K562 (cell line): ENCODE measurements around the gene ATXN1. TPM values are rescaled to one million over a fixed set of nuclear protein-coding genes. Genes with fewer than 3 reads are reported as not detected.

Source experiments
- ATAC-seq: fragments of 200-7000 bp; cut with Tn5 transposase; 3 replicates; pipeline ENCODE4 v1.9.1; 2020; ENCODE audit warnings: moderate library complexity
- BruUV-seq: library from RNA; stranded (reverse); fragments of 400-500 nt; replicated peaks from 2 replicates; lab custom pipeline; 2021; lab: Mats Ljungman, UMichigan
- CTCF ChIA-PET: fragments of 300-600 bp; formaldehyde crosslinking; extraction: SDS; loops from one replicate; lab custom pipeline; 2021; ENCODE audit warnings: low intra/inter-chr PET ratio; lab: Yijun Ruan, JAX
- POLR2A ChIA-PET: fragments of 300-600, 350-650 bp; sonication (Branson Sonifier 250); formaldehyde crosslinking; extraction: SDS; loops from one replicate; lab custom pipeline; 2021; ENCODE audit warnings: antibody characterized with exemption, inconsistent platforms; lab: Yijun Ruan, JAX
- DNase-seq, 4 experiments: peaks; one replicate each; pipeline versions ENCODE4 v3.0.0 to v3.0.0-alpha.2; 2011 to 2018; ENCODE audit warnings: low spot score in 3 of 4, mixed read lengths in 3 of 4; ENCODE audit errors: extremely low read depth in 1 of 4
- FAIRE-seq: peaks from 2 replicates; lab custom pipeline; 2011; peaks lifted over from hg19 to GRCh38; lab: Jason Lieb, UNC
- H2AFZ ChIP-seq: 2 replicates; pipeline ENCODE4 v1.6.0; 2011; ENCODE audit warnings: low read depth, low read length, control low read depth, inconsistent platforms
- H3K27ac ChIP-seq: fragments of 200-600 bp; 3 replicates; pipeline ENCODE4 v1.8.0; 2011; ENCODE audit warnings: low read depth, mild to moderate bottlenecking, control low read depth, inconsistent platforms, low read length, moderate library complexity, mixed read lengths; ENCODE audit errors: extremely low read depth
- H3K27me3 ChIP-seq, 2 experiments: fragments of 300-600 bp in 1 of 2; 2 replicates in 1 of 2; 3 replicates in 1 of 2; pipeline versions ENCODE4 v1.6.0 to v1.8.0; 2011; ENCODE audit warnings: inconsistent platforms in 2 of 2, low read length in 2 of 2, mild to moderate bottlenecking in 1 of 2, mixed read lengths in 1 of 2, moderate library complexity in 1 of 2; ENCODE audit not compliant: control insufficient read depth in 2 of 2, insufficient read depth in 2 of 2
- H3K36me3 ChIP-seq: fragments of 300-600 bp; 3 replicates; pipeline ENCODE4 v1.8.0; 2011; ENCODE audit warnings: mild to moderate bottlenecking, low read length, inconsistent platforms; ENCODE audit not compliant: control insufficient read depth, insufficient read depth
- H3K4me1 ChIP-seq, 2 experiments: fragments of 200-600 bp in 1 of 2; replicated peaks in 1 of 2; 2 replicates in 1 of 2; 3 replicates in 1 of 2; pipeline versions ENCODE4 v1.5.1 to v1.8.0; 2011; ENCODE audit warnings: inconsistent platforms in 2 of 2, low read length in 2 of 2, mild to moderate bottlenecking in 1 of 2, mixed read lengths in 1 of 2, moderate library complexity in 1 of 2; ENCODE audit not compliant: control insufficient read depth in 2 of 2, insufficient read depth in 2 of 2
- H3K4me2 ChIP-seq: 2 replicates; pipeline ENCODE4 v1.6.1; 2011; ENCODE audit warnings: low read length, control low read depth, inconsistent platforms, mixed read lengths; ENCODE audit not compliant: insufficient read depth
- H3K4me3 ChIP-seq: fragments of 200-600 bp; sonication (generic), shearing (Covaris generic); 2 replicates; pipeline ENCODE4 v1.5.1; 2016; ENCODE audit warnings: control low read depth, inconsistent platforms
- H3K79me2 ChIP-seq: fragments of 200-600 bp; 3 replicates; pipeline ENCODE4 v1.8.0; 2011; ENCODE audit warnings: low read length, inconsistent platforms; ENCODE audit not compliant: control insufficient read depth, insufficient read depth
- H3K9ac ChIP-seq, 2 experiments: 2 replicates each; pipeline versions ENCODE4 v1.6.0 to v1.6.1; 2011; ENCODE audit warnings: low read depth in 2 of 2, low read length in 2 of 2, control low read depth in 1 of 2, inconsistent platforms in 1 of 2, mild to moderate bottlenecking in 1 of 2, mixed read lengths in 1 of 2; ENCODE audit not compliant: insufficient read depth in 1 of 2
- H3K9me1 ChIP-seq: one replicate; pipeline ENCODE4 v1.6.0; 2011; ENCODE audit warnings: inconsistent platforms, mild to moderate bottlenecking, low read length, moderate library complexity; ENCODE audit not compliant: control insufficient read depth, insufficient read depth
- H3K9me3 ChIP-seq: replicated peaks from 2 replicates; pipeline ENCODE4 v1.5.1; 2011; ENCODE audit warnings: low read depth, low read length, inconsistent platforms; ENCODE audit not compliant: control insufficient read depth, insufficient read depth
- H4K20me1 ChIP-seq: replicated peaks from 2 replicates; pipeline ENCODE4 v1.6.1; 2011; ENCODE audit warnings: low read length, inconsistent platforms, mixed read lengths; ENCODE audit not compliant: control insufficient read depth, insufficient read depth
- CEBPZ ChIP-seq: fragments of 150-350 bp; IDR thresholded peaks from 2 replicates; pipeline ENCODE4 v1.6.1; 2014; ENCODE audit warnings: low read depth, mild to moderate bottlenecking, low read length, borderline replicate concordance
- ZBTB33 ChIP-seq: sonication (generic); formaldehyde crosslinking; IDR thresholded peaks from 2 replicates; pipeline ENCODE4 v1.8.1; 2023; ENCODE audit warnings: mild to moderate bottlenecking, missing genetic modification reagents
- ZBTB40 ChIP-seq, 2 experiments: fragments of 450-650 bp in 1 of 2; sonication (generic) in 1 of 2; formaldehyde crosslinking in 1 of 2; IDR thresholded peaks; 2 replicates each; pipeline versions ENCODE4 v1.7.1 to v1.9.0; 2016 to 2022; ENCODE audit warnings: inconsistent platforms in 1 of 2, mild to moderate bottlenecking in 1 of 2, missing genetic modification reagents in 1 of 2
- WGBS: fragments of 100-300 bp; shearing (Covaris generic); methylation state at CpG from one replicate; pipeline ENCODE4 v1.1.6; 2016; ENCODE audit warnings: low coverage, mixed read lengths; ENCODE audit not compliant: insufficient coverage; ENCODE audit errors: missing lambda C conversion rate; 5-methylcytosine and 5-hydroxymethylcytosine counted together
- in situ Hi-C: fragments of 300-500 bp; cut with MboI; formaldehyde crosslinking; loops from 4 replicates; pipeline ENCODE4 v1.15.0; 2018; ENCODE audit warnings: inconsistent platforms, mixed read lengths
- intact Hi-C: fragments of 100-400 bp; cut with micrococcal nuclease; formaldehyde crosslinking; loops from 2 replicates; pipeline ENCODE4 v1.14.2; 2022
- polyA plus RNA-seq, 8 experiments: library from polyadenylated mRNA; depleted of rRNA in 4 of 8; stranded (reverse) in 5 of 8; unstranded in 3 of 8; fragments of >200 nt; fragmentation: Nextera tagmentation in 2 of 8; fragmentation: Illumina TruSeq in 1 of 8; extraction: Ambion mirVana in 2 of 8; extraction: Trizol in 1 of 8; gene quantifications; 2 replicates each; pipeline versions ENCODE4 v1.2.1 to v1.2.3, GENCODE V29; 2011 to 2014; ENCODE audit warnings: inconsistent platforms in 1 of 8, missing spikeins in 1 of 8
- total RNA-seq, 7 experiments: library from RNA; depleted of rRNA in 6 of 7; stranded (reverse); fragments of >200 nt in 6 of 7; fragmentation: Illumina TruSeq in 2 of 7; extraction: Trizol in 2 of 7; gene quantifications; 2 replicates each; pipeline versions ENCODE4 v1.2.1 to v1.2.3, GENCODE V29; 2011 to 2021; ENCODE audit warnings: low replicate concordance in 1 of 7

The ATXN1 gene
- total and polyA plus RNA-seq, 9 of the 15 experiments (the other 6 are each of a cell fraction or from before 2014, with no cell fraction given), result under 0.01 to 1.2 (median 0.58) TPM

GRCh38 chr6:16766836-16767745 lies 5.8 kb upstream of the ATXN1 start:
- Histone ChIP-seq H3K36me3 (no peaks in the 10 kb centered on the region), H3K9me1 (no peaks in the 10 kb centered on the region), H3K9me3 (no peaks in the 10 kb centered on the region), H3K4me1 (peaks cover 5 to 18% of the 10 kb centered on the region in 2 experiments; a peak in 4 of 5 replicates), H2AFZ (no peak overlapping the region), H3K4me2 (no peak overlapping the region), H4K20me1 (no peaks in the 10 kb centered on the region), H3K27ac (no peak overlapping the region), H3K9ac (no peak overlapping the region), H3K27me3 (peaks cover 0 to 5% of the 10 kb centered on the region in 2 experiments; a peak in 2 of 5 replicates), H3K4me3 (no peak overlapping the region), H3K79me2 (no peaks in the 10 kb centered on the region)
- CTCF ChIA-PET, result interaction anchor here (0.6 kb wide), 1 partner anchor 48 kb away, joined by 3 read pairs; no protein-coding TSS in a partner anchor
- 20% methylated on average over 7 of the region's 7 CpGs for WGBS
- intact Hi-C loops (loop anchor here (10.0 kb wide), 2 partner anchors 198 to 362 kb away; no protein-coding TSS in a partner anchor), in situ Hi-C loops (loop anchor here (5.0 kb wide), 1 partner anchor 435 kb away; no protein-coding TSS in a partner anchor)
- POLR2A ChIA-PET, result interaction anchor here (0.8 kb wide), 1 partner anchor 152 kb away, joined by 4 read pairs; no protein-coding TSS in a partner anchor
- BruUV-seq, result no TSS peak
- no peak for DNase-seq
- no peak for FAIRE-seq
- no peak for ATAC-seq
- TF ChIP-seq ZBTB33 (CRISPR knock-in tag) (no peak), ZBTB40 (IDR thresholded peaks at IDR 0.05) (no peak), ZBTB40 (CRISPR knock-in tag; IDR thresholded peaks at IDR 0.05) (no peak), CEBPZ (no peak)
